ENCODE measurements around the gene ITGB2.

The ITGB2 gene

DNA sequence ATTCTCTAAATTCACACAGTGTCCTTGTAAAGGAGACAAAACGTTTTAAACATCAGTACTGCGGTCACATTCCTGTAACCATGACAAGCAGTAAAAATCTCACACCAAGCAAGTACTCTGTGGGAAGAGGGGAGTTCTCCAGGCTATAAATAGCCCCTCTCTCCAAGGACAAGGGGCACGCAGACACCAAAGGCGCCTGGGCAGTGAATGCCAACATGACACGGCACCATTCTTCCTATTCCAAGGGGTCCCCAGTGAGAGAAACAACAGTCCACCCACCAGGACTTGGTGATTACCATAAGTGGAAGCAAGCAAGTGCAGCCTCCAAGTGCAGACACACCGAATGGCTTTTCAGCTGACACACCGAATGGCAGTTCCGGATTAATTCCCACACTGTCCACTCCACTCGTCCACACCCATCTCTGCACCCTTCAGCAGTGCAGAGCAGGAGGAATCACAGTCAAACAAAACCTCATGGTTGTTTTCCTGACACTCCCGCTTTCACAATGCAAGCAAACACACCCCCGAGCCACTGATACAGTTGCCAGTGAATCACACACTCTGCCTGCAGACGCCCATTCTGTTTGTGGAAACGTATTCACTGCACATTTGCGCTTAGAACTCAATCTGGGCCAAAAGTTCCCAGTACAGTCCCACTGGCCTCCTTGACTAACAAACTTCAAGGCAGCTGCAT is 49.0 kb downstream of the ITGB2 start:
- peak in 16 of 58 donors; percentile 11 to 66 (median 37) for DNase-seq

DNA sequence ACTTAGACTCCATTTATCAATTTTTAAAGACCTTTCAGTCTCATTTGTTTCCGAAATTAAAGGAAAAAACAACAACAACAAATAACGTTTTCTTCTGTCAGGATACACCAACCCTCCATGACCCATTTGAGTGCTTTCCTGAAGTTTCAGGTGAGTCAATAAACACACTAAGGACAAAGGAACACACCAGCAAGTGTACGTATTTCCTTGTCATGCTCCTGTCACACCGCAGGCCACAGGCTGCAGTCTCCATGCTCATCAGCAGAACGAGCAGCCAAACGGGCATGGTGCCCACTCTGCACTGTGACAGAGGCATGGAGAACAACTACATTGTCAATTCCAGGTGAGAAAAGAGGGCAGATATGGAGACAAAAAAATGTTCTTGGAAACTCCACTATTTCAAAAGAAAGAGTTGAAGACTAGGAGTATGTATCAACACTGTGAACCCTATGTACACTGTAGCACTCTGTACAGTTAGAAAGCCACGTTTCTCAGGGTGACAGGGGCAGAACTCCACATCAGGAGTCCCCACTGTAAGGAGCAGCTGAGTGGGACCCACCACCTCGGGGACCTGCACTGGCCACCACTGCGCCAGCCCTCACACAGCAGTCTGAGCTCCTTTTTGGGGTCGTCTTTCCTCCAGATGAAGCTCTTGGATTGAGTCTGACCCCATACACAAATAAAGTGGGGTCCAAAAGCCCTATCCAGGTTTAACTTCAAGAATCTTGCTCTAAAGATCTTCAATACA is 49.8 kb downstream of the ITGB2 start:
- peak in 5 of 58 donors; percentile 13 to 36 (median 23) for DNase-seq

DNA sequence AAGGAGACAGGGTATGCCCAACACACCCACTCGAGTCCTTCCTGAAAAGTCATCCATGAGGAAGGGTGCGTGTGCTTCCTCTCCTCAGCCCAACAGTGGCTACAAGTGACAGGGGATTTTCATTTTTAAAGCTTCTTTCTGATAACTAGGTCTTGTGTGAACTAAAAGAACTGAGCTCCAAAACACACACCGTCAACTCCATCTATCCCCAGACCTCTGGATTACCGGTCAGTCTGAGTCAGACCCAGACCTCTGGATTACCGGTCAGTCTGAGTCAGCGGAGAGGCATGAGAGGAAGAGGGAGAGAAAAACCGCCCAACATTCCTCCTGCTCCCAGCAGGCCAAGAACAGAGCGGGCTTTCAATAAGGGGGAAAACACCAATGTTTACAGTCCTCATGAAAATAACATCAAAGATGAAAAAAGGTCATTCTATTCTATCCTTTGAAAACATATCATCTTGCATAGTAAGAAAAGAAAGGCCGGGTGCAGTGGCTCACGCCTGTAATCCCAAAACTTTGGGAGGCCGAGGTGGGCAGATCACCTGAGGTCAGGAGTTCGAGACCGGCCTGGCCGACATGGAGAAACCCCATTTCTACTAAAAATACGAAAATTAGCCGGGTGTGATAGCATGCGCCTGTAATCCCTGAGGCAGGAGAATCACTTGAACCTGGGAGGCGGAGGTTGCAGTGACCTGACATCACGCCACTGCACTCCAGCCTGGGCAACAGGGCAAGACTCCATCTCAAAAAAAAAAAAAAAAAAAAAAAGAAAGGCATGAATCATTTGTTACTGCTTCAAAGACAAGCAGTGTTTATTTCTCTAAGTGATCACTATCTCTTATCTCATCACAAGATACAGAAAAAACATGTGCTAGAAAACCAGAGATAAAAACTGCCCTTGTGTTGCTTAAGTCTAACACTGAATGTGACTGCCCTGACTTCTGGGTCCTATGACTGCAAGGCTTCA is 50.6 kb downstream of the ITGB2 start:
- DNase-seq, result peak in 2 of 58 donors; percentile 26 to 57

DNA sequence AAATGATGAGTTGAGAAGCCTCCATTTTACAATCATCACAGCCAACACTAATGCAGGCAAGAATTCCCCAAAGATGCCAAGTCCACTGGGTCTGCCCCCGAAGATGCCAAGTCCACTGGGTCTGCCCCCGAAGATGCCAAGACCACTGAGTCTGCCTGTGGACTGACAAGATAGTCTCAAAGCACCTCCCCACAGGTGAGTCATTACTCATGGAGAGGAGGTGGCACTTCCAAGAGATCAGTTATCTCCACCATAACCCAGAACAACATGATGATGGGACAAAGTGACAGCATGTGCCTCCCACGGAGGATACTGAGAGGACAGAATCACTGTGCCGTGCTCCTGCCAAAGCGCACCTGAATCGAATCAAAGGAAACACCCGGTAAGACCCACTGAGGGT is 52.0 kb downstream of the ITGB2 start:
- DNase-seq, result no peak

DNA sequence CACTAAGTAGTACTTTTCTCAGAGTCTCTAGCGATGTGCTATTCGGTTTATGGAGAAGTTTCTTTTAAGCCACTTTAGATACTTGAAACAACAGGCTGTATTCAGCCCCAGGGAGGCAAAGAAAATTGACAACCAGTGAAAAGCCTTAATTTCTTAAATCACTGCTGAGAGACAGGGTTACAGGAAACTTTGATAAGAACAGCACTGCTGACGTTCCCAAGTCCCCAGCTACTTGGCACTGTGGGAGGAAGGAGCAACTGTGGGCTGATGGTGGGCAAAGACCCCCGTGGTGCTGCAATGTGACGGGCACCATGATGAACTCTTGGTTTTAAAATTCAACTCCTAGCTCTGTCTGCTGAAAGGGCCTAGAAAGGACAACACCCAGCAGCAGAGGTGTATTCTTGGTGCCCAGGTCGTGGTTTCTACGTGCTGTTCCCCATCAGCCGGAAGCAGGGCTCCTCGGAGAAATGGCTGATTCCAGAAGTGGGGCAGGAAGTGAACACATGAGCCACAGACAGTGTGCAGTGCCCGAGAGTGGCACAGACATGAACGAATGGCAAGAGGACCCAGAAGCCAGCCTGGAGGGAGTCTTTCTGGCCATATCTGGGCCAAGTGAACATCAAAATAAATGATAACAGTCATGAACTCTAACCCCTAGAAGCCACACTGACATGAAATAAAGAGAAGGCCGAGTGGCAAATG is 52.5 kb downstream of the ITGB2 start:
- DNase-seq, result no peak

DNA sequence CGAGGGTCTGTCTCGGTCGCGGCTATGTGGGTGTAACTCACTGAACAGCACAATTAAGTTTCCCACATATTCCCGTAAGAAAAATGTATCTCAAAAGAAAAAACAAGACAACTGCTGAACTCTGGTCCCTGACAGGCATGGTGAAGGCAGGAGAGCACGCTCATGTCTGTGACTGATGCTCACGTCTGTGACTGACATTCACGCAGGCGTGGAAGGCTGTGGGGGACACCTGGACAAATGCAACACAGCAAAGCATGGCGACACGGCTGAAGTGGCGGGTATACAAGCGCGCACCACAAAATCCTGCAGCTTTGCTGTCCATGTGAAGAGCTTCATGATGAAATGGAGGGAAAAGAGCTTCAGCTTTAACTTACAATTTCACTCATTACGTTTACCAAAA is 53.2 kb downstream of the ITGB2 start:
- DNase-seq, result no peak

DNA sequence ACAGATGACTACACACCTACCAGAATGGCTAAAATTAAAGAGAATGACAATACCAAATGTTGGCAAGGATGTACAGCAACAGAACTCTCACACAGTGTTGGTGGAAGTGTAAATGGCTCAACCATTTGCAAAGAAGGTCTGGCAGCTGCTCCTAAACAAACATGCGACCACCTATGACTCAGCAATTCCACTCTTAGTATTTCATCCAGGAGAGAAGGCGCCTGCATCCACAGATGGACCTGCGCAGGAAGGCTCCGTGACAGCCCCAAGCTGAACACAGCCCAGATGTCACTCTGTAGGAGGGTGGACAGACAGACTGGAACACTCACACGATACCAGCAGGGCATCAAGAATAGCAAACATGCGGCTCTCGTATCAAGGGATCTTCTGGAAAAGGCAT is 53.9 kb downstream of the ITGB2 start:
- peak in 15 of 58 donors; percentile 13 to 72 (median 46) for DNase-seq

DNA sequence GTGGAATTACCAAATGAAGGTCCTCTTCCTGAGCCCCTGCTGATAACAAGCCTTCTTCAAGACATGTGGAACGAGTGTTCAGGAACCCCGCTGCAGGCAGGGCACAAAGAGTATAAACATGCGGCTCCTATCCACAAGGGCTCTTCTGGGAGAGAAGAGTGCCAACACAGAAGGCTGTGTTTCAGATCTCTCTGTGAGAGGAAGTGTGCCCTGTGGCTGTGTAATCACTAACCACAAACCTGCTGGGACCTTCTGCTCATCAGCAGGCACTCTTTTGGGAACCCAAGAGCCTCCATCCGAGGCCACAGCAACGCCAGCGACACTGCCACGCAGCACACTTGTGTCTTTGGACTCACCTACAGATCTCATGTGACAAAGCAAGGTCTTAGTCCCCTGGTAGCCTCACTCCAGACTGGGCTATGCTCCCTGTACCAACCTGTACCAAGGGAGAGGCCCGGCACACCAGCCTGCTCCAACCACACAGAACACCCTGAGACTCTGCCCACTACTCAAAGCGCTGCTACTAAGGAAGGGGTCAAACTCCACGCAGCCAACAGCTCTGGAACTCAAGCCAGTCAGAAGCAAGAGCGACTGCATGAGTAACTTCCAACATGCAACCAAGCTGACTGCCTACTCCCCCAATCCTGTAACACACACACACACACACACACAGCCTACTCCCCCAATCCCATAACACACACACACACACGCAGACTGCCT is 55.0 kb downstream of the ITGB2 start:
- peak in 2 of 58 donors; percentile 5 to 24 for DNase-seq

DNA sequence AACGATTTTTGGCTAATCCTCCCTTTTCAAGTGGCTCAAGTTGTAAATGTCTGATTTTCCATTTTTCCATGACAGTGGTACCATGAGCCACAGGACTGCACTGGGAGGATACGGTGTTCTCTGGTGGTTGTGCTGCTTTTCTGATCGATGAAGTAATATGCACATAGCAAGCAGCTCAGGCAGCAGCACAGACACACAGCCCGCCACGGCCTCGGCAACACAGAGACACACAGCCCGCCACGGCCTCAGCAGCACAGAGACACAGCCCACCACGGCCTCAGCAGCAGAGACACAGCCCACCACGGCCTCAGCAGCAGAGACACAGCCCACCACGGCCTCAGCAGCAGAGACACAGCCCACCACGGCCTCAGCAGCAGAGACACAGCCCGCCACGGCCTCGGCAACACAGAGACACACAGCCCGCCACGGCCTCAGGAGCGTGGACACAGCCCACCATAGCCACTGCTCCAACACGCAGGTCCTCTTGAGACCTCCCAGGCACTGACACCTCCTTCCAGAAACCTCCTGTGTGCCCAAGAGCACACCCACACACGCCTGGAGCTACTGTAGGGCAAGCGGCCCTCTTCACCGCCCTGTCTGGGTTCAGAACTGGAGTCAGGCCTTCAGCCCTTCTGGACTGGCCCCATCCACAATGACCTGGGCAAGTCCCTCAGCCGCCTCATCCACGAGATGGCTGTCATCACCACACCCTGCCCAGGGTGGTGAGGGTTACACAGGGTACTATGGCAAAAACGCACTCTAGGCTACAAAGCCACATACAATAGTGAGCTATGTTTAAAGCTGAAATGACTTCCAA is 57.6 kb downstream of the ITGB2 start:
- no peak for DNase-seq

DNA sequence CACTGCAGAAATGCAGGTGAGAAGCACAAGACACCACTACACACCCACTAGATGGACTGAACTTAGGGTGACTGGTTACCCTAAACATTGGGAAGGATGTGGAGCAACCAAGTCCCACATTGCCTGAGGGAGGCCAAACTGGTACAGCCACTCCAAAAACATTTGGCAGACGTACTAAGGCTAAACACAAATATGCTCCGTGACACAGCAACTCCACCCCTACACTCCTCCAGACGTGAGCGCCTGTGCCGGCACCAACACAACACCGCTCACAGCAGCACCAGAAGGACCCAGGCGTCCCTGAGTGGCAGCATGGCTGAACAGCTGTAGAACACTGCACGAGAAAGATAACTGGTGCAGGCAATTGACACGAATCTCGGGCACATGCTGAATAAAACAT is 61.9 kb downstream of the ITGB2 start:
- no peak for DNase-seq

DNA sequence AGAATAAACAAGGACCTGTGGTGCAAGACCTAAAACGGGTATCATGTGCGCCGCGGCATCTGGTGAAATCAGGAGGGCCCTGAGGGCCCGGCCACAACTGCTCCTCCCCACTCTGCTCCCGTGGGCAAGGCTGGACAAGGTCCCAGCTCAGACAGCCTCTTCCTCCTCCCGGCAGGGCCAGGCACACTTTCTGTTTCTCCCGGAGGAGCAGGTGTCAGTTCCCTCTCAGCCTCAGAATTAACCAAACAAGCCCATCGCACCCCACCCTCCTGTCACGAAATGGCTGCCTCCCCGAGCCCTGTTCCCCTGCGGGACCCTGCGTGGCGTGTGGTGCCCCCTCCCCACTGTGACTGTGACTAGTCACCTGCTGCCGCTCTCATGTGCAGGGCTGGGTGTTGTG is 62.4 kb downstream of the ITGB2 start:
- no peak for DNase-seq

DNA sequence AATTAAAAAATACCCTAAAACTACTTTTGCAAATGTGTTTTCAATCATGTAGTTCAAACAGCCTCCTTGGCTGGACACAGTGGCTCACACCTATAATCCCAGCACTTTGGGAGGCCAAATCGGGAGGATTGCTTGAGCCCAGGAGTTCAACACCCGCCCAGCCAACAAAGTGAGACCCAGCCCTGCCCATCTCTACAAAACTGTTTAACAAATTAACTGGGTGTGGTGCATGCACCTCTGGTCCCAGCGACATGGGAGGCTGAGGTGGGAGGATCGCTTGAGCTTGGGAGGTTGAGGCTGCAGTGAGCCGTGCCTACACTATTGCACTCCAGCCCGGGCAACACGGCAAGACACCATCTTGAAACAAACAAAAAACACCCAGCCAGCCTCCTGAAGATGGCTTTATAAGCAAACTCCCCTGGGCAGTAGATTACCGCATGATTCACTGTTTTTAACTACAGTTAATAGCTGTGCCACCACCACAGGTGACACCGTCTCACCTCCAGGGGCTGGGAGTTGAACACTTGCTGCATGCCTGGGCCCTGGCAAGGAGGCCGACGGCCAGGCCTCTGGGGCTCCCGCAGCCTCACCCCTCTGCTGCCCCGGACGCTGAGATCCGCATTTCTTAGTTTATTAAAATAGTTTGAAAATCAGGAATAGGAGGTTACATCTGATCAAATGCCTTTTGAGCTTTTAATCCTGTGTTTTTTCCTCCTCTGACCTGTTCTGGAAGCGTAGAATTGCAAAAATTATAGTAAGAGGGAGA is 63.4 kb downstream of the ITGB2 start:
- DNase-seq, result no peak

DNA sequence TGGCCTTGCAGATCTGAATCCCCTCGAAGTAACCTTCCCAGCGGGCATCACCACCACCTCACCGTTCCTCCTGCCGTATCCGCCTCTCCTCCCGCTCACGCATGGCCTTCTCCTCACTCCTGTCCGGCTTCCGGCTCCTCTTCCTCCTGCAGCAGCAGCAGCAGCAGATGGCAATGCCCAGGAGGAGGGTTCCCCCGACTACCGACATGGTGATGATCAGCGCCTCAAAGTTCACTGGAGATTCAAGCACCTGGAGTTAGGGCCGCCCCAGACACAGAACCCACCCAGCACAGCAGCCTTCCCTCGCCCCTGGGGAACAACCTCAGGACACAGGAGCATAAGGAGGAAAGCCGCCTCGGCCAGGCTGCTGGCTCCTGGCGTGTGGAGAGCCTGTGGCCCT is 64.6 kb downstream of the ITGB2 start:
- DNase-seq, result no peak

DNA sequence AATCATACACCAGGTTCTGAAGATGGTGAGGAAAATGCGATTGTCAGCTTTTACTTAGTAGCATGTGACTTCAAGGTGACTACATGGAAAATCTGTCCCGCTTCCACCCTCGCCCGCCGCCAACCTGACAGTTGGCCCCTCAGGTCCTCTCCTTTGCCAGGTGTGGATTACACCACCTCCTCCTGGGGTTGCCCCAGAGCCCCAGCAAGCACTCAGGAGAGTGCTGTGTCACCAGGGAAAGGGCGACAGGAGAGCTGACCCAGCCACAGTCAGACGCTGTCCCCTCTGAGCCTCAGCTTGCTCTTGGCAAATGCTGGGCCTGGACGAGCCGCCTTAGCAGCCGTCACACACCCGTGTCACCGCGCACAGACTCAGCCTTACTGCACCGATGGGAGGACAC is 65.1 kb downstream of the ITGB2 start:
- DNase-seq, result no peak

DNA sequence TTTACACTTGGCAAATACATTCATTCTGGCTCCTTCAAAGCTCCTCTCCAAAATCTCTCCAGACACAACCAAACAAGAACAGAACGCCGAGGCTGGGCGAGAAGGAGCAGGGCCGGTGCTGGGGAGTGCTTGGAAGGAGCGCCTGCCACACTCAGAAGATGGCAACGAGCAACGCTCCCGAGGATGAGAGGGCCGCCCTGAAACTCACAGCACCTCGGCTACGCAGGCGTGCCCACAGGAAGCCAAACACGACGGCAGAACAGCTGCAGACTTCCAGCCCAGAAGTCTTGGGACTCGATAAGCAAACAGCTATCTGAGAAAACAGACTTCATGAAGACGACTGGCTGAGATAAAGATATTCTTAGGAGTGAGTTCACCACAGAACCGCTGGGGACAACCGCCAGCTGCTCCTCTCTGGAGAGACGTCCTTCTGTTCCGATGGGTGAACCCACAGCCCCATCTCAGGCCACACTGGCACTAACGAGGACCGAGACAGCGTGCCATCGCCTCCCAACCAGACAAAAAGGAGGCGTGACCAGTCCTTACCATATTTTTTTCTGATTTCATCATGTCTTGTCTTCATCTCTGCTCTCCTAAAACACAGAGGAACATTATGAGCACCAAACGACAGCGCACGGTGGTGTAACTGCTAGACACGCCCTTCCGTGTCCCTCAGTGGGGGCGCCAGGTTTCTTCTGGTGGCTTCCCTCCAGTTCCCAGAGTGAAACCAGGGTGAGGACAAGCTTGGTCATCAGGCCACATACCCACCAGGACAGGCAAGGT is 65.8 kb downstream of the ITGB2 start:
- no peak for DNase-seq

DNA sequence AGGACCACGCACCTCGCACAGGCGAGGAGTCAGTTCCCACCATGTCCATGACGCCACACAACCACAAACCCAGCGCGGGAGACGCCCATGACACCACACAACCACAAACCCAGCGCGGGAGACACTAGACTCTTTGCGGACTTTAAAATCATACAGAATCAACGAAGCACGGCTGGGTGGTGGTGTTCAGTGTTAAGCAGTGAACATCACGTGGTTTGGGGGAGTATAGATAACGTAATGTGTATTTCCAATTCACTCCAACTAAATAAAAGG is 66.4 kb downstream of the ITGB2 start:
- no peak for DNase-seq

DNA sequence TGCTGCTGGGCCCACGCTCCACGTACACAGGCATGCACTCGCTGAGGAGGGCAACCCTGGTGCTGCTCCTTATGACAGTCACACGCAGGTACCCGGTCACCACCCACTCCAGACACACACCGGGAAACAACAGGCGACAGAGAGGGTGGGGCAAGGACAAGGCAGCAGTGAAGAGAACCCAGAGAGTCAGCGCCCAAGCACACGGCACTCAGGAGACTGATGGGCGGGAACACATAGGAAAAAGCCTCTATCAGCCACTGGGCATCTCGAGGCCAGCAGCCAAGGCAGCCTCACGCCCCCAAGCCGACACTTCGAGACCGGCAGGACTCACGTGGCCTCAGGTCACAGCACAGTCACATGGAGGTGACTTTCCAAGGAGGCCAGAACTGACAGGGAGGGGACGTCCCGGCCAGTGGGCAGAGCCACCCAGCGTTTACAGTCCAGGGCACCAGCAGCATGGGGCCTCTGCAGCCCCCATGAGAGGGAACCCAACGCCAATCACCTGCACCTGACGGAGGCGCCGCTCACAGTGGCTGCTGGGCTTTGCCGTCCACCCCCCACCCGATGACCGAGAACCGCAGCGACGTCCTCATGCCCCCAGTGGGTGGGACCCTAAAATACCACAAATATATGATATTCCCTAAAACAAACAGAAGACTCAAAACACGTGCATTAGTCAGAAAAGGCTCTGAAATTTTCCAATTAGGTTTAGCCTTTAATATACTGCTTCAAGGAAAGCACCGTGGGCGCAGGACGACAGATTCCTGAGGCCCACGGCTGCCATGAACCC is 66.9 kb downstream of the ITGB2 start:
- no peak for DNase-seq

Measured in anterior cingulate cortex (tissue), 58 donors.